EL (cell line): ENCODE results near the gene DGCR2.
"Not testable (repeated sequence)": the region's sequence is repeated elsewhere in the genome, so short reads cannot be mapped to it uniquely, and the experiment has no call there.

Experiments used
- DNase-seq: peaks from one replicate; pipeline ENCODE4 v3.0.0-alpha.2; 2016

The DGCR2 gene

DNA sequence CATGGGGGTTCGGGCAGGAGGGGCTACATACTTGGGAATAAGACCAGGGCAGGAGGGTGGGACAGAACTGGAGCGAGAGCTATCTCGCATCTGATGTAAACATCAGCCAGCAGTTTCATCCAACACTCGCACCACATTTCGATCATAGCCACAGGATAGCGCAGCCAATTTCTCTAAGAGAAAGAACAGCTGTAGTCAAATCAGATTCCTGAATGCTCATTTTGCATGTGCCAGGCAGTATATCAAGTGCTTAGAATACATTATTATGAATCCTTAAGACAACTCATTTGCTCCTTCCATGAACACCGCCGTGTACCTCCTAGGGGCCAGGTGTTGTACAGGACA, 14.5 kb downstream of the DGCR2 start:
- DNase-seq: no peak

DNA sequence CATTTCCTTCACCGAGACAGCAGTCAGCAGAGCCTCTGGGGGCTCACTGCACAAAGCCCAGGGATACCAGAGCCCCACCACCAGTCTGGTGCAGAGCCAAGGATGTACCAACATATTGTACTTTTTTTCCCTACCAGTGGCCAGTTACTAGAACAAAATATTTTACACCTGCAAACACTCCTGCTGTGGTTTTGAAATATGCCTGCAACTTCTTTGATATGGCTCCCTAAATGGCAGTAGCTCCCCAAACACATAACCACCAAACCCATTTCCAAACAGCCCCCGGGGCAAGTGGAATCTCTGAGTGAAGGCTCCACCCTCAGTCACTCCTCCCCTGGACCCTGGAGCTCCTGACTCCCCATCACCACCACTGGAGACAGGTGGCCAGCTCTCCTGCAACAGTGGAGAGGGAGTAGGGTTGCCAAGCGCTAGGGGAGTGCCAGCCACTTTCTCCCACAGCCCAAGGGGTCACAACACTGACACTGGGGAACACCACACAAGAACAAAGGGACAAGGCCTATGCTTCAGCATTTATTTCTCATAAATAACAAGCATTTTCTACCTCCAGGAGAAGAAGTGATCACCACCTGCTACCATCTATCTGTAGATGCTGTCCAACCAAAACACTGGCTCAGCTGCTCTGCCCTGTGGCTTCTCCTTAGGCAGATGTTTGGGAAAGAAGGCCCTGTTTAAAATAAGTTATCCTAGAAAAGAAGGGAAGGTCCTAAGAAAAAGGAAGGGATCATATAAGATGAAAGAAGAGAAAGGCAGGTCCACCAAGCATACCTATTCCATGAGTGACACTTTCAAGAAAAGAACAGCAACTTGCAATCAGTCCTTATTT, 15.1 kb downstream of the DGCR2 start:
- DNase-seq: no peak

DNA sequence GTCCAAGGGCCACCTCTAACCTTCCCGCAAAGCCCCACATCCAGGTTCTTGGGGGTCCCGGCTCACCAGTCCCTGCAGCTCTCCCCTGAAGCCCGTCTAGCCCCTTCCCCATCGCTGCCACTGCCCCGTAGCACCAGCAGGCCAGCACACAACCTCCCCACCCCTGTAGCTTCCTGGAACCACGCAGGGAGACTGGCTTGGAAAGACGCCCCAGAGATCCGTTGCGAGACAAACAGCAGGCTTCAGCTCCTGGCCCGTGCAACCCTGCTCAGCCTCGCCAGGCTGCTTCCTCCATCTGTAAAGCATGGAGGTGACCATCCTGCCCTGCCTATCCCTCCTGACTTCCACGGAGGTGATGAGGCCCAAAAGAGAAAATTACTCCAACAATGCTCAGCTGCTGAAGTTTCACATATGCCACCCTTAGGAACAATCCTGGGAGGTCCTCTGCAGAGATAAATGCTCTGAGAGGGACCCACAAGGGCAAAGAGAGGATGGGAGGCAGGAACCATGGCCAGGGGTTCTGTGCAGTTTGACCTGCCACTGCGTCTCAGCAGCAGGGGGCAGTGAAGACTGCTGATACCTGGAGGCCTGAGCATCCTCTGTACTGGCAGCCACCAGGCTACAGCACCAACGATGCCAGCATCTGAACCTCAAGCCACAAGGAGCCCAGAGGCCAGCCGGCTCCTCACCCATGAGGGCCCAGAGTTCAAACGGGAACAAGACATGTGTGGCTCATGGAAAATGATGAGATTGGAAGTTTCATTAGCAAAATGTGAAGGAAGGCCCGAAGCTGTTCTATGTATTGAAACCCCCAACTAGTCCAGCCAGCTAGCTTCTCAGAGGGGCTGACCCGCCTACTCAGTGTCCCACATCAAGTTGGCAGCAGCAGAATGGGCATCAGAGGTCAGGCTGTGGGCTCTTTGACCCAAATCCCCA, 16.1 kb downstream of the DGCR2 start:
- no peak for DNase-seq

DNA sequence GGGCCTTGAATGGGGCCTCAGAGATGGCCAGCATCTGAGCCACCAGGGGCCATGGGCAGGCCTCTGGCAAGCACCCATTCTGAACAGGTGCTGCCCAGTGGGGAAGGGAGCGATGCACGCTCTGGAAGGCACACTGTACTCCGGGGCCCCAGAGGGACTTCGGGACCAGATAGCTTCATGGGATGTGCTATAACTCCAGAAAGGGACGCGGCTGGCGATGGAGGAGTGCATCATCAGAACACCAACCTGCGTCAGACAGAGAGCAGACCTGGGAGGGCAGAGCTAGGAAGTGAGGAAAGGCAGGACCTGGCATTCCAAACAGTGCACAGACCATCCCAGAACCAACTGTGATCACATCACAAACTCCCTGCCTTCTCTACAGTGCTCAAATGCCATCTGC, 16.8 kb downstream of the DGCR2 start:
- no peak for DNase-seq

DNA sequence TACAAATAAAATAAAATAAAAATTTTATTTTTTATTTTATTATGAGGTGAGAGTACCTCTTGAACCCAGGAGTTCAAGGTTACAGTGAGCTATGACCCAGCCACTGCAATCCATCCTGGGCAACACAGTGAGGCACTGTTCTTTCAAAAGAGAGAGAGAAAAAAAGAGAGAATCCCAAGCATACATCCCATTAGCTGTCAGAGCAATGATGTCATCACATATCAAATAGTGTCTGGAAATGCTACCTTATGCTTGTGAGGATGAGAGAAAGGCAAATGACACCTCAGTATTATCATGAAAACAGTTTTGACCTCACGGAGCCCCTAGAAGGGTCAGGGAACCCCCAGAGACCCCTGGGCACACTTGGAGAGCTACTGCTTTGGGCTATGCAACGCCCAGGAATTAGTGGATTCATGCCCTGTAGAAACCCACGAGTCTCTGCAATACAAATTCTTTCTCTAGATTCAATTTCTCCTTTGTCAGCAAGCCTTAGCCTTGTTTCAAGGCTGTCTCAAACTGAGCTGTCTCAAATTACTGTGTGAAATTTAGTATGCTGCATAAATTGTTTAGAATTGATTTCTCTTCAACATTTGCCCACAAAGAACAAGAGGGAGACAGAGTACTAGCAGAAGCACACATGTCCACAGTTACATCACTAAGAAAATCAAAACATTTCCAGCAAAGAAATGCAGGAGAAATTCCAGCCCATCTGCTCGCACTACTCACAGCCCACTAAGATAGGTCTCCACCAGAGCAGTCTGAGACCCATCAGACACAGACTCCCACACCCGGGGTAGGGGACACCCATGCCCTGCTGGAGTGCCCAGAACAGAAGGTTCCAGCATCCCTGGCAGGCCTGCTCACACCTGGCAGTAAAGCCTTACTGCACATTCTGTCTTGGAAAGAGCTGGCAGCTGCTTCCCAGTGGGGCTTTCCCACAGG, 18.1 kb downstream of the DGCR2 start:
- no peak for DNase-seq

DNA sequence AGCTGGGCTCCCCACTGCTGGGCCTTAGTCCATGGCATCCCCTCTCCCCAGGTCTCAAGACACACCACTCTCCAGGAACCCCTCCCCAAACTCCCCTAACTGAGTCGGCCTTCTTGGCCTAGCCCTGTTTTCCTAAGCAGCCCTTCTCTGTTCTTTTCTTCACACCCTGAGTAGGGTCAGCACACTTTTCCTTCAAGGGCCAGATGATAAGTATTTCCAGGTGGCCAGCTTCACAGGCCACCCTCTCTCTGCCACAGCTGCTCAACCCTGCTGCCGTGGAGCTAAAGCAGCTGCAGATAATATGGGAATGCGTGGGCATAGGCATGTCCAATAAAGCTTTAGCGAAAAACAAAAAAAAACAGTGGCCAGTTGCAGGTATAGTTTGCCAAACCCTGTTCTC, 24.1 kb downstream of the DGCR2 start:
- DNase-seq: no peak

DNA sequence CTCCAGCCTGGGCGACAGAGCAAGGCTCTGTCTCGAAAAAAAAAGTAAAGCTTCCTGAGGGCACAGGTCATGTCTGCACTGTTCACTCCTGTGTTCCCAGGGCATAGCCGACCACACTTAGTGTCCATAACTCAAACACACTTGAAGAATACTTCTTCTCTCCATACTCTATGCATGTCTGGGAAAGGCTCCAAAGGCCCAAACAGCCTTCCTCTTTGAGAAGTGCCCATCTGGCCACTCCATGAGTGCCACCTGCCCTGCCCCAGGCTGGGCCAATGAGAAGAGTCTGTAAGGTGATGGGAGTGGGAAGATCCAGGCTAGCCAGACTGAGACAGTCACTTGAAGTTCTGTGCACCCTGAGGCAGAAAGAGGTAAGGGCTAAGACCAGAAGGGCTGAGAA, 24.7 kb downstream of the DGCR2 start:
- no peak for DNase-seq

DNA sequence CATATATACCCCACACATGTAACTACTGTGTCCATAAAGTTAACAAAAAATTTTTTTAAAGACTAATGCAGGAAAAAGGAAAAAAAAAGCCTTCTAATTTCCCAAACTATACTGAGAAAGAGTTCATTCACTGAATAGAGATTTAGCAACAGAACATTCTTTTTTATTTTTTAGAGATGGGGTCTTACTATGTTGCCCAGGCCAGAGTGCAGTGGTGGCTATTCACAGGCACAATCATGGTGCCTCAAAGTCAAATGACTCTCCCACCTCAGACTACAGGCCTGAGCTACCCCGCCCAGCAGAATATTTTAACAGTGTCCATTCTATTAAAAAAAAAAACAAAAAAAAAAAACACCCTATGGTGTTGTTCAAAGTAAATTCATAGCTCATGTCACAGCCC, 25.7 kb downstream of the DGCR2 start:
- DNase-seq: no peak

DNA sequence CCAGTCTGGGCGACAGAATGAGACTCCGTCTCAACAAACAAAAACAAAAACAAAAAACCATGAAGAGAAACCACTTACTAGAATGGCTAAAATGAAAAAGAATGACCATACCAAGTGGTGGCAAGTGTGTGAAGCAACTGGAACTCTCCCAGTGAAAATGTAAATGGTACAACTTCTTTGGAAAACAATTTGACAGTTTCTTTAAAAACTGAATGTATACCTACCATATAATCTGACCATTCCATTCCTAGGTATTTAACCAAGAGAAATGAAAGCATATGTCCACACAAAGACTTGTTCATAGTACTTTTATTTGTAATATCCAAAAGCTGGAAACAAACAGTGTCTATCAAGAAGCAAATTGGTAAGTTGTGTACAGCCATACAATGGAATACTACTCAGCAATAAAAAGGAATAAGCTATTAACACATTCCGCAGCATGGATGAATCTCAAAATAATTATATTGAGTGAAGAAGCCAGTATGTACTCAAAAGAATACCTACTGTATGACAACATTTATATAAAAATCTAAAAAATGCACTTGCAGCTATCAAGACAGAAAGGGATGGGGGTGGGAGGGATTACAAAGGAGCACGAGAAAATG, 27.7 kb downstream of the DGCR2 start:
- no peak for DNase-seq

DNA sequence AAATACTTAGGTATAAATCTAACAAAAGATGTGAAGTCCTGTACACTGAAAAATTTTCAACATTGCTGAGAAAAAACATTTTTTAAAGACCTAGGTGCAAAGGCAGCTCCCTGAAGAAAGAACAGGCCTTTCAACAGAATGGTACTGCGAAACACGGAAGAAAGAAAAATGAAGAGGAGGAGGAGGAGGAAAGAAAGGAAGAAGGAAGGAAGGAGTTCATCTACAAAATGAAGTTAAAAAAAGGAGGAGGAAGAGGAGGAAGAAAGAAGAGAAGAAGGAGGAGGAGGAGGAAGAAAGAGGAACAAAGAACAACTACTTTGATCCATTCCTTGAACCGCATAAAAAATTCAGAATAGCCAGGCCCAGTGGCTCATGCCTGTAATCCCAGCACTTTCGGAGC, 29.5 kb downstream of the DGCR2 start:
- DNase-seq: no peak

DNA sequence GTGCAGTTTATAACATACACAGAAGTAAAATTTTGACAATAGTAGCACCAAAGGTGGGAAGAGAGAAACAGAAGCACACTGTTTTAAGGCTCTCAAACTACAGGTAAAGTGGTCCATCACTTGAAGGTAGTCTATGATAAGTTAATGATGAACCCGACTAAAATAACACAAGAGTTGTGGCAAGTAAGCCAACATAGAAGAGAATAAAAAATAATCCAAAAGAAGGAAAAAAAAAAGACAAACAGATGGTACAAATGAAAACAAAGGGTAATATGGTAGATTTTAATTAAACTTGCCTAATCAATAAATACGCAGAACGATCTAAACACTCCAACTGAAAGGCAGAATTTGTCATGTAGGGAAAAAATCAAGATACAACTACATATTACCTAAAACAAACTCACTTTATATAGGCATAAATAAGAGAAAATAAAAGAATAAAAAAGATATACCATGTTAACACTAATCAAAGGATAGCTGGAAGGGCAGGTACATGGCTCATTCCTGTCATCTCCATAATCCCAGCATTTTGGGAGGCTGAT, 31.6 kb downstream of the DGCR2 start:
- no peak for DNase-seq

DNA sequence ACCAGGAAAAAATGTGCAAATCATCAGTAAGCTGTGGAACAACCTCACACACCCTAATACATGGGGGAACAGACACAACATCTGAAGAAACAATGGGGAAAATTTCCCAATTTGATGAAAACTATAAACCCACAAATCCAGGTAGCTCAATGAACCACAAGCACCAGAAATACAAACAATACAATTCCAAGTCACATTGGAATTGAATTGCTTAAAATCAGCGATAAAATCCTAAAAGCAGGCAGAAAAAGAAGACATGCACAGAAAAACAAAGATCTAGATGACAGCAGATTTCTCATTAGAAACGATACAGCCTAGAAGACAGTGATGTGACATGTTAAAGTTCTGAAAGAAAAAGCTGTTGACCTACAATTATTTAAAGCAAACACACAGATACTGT, 32.0 kb downstream of the DGCR2 start:
- no peak for DNase-seq

DNA sequence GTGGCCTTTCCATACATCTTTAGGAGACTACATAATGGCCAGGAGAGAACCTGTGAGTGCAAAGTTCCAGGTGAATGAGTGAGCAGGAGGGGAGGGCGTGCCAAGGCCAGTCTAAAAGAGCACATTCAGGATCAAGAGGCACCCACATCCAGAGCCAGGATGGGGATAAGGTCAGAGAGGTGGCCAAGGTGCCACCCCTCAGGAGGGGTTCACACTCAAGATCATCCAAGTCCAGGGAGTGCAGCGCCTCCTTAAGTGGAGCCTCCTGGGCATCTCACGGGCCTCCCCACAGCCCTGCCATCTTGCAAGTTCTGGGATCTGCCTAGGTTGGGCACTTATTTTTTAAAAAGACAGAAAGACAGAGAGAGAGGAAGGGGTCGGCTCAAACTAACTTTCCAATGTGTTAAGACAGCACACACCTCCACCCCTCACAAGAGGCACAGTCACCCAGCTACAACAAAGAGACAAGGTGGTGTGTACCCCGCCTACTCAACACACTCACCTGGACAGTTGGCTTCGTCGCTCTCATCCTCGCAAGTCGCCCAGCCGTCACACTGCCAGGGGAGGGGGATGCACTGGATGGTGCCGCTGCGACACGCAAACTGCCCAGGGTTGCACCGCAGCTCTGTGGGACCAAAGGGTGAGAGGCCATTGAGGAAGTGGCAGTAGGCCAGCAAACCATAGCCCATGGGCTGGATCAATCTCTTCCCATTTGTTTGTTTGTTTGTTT, 33.2 kb downstream of the DGCR2 start:
- DNase-seq: no peak

DNA sequence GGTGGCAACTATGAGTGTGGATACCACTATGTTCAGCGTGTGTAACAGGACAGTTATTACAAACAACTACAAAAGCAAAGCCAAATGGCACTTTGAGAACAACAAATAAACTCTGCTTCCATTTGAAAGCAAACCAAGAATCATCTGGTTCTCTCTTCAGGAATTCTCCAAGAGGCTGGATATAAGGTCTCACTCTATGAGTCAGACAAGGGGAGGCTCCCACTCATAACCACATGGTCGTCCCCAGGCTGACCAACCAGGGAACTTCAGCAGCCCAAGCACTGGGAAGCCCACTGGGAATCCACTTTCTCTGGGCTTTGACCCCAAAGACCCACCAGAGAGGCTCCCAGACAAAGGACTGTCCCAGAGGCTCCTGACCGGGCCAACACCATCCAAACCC, 35.3 kb downstream of the DGCR2 start:
- peak; percentile 58 for DNase-seq

DNA sequence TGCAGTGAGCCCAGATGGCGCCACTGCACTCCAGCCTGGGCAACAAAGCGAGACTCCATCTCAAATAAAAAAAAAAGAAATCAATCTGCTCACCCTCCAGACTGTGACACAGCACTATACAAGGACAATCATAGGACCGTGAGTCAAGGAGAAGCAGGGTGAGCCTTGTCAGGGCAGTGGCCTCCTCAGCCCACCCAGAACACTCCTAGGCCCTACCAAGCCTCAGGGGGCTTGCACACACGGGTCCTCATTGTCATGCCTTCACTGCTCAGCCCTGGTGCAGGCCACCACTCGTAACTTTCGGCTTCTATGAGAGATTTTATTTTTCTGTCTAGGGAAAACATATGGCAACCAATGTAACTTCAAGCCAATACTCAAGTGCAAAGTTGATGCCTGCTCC, 35.8 kb downstream of the DGCR2 start:
- no peak for DNase-seq

DNA sequence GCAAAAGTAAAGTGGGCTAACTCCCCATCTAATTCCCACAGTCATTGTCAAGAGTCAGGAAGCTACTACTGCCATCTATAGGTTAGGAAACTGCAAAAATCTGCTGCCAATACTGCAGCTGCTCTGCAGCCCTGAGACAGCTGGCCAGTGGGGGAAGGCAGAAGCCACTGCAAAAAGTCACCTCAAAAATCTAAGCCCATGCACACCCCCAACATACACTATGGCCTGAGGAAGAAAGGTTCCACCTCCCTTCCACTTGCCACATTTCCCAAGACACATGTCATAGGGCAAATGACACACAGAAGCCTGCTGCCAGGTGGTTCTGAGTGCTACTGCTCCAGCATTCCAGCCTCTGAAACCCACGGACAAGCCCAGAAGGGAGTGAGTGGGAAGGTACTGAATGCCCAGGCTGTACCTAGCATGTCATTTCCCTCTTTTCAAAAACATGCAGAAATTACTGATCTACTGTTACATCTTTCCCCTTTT, 36.9 kb downstream of the DGCR2 start:
- DNase-seq: peak; percentile 29

DNA sequence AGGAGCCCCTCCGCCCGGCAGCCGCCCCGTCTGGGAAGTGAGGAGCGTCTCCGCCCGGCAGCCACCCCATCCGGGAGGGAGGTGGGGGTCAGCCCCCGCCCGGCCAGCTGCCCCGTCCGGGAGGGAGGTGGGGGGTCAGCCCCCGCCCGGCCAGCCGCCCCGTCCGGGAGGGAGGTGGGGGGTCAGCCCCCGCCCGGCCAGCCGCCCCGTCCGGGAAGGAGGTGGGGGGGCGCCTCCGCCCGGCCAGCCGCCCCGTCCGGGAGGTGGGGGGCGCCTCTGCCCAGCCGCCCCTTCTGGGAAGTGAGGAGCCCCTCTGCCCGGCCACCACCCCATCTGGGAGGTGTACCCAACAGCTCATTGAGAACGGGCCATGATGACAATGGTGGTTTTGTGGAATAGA, 37.6 kb downstream of the DGCR2 start:
- DNase-seq: not testable (repeated sequence)

DNA sequence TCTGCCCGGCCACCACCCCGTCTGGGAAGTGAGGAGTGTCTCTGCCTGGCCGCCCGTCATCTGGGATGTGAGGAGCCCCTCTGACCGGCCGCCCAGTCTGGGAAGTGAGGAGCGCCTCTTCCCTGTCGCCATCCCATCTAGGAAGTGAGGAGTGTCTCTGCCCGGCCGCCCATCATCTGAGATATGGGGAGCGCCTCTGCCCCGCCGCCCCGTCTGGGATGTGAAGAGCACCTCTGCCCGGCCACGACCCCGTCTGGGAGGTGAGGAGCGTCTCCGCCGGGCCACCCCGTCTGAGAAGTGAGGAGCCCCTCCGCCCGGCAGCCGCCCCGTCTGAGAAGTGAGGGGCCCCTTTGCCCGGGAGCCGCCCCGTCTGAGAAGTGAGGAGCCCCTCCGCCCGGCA, 38.1 kb downstream of the DGCR2 start:
- DNase-seq: not testable (repeated sequence)

DNA sequence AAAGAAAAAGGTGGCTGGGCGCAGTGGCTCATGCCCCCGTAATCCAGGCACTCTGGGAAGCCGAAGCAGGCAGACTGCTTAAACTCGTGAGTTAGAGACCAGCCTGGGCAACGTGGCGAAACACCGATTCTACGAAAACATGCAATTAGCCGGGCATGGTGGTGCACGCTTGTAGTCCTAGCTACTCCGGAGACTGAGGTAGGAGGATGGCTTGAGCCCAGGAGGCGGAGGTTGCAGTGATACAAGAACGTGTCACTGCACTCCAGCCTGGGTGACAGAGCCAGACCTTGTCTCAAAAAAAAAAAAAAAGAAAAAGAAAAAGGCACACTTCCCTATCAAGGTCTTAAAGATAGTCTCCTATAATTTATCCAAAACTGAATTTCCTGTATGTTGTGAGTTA, 39.4 kb downstream of the DGCR2 start:
- DNase-seq: no peak

DNA sequence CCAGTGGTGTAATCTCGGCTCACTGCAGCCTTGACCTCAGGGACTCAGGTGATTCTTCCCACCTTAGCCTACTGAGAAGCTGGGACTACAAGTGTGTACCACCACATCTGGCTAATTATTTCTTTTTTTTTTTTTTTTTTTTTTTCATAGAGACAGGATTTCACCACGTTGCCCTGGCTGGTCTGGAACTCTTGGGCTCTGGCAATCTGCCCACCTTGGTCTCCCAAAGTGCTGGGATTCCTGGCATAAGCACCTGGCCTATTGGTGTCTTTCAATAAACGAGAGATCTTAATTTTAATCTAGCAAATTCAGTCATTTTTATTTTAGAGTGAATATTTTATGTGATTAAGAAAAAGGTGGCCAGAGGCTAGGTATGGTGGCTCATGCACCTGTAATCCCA, 40.1 kb downstream of the DGCR2 start:
- no peak for DNase-seq

DNA sequence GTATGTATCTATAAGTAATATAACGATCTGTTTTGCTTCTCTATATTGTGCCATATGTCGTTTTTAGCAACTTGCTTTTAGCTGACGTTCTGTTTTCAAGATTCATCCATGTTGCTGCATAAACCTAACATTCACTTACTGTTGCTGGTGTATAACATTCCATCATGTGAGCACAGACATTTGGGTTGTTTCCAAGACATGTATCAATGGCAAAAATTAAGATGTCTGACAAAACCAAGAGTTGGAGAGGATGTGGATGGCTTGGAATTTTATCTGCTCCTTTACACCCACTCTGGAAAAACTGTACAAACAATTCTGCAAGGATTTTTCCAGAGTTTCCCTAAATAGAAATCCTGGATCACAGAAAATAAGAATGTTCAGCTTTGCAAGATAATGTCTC, 40.9 kb downstream of the DGCR2 start:
- DNase-seq: no peak
